K562 (cell line): ENCODE data around the gene TRIP12. TPM values are rescaled to one million over a fixed set of nuclear protein-coding genes. Genes with fewer than 3 reads are reported as not detected.
A peak's percentile ranks its signal among the peaks of the same experiment; 100 is the strongest.

Experiments used
- ATAC-seq: fragments of 200-7000 bp; cut with Tn5 transposase; 3 replicates; pipeline ENCODE4 v1.9.1; 2020; ENCODE audit warnings: moderate library complexity
- BruUV-seq: library from RNA; stranded (reverse); fragments of 400-500 nt; replicated peaks from 2 replicates; lab custom pipeline; 2021; lab: Mats Ljungman, UMichigan
- CTCF ChIA-PET: fragments of 300-600 bp; formaldehyde crosslinking; extraction: SDS; loops from one replicate; lab custom pipeline; 2021; ENCODE audit warnings: low intra/inter-chr PET ratio; lab: Yijun Ruan, JAX
- POLR2A ChIA-PET: fragments of 300-600, 350-650 bp; sonication (Branson Sonifier 250); formaldehyde crosslinking; extraction: SDS; loops from one replicate; lab custom pipeline; 2021; ENCODE audit warnings: antibody characterized with exemption, inconsistent platforms; lab: Yijun Ruan, JAX
- DNase-seq, 4 experiments: peaks; one replicate each; pipeline versions ENCODE4 v3.0.0 to v3.0.0-alpha.2; 2011 to 2018; ENCODE audit warnings: low spot score in 3 of 4, mixed read lengths in 3 of 4; ENCODE audit errors: extremely low read depth in 1 of 4
- FAIRE-seq: peaks from 2 replicates; lab custom pipeline; 2011; peaks lifted over from hg19 to GRCh38; lab: Jason Lieb, UNC
- H2AFZ ChIP-seq: 2 replicates; pipeline ENCODE4 v1.6.0; 2011; ENCODE audit warnings: low read depth, low read length, control low read depth, inconsistent platforms
- H3K27ac ChIP-seq: fragments of 200-600 bp; 3 replicates; pipeline ENCODE4 v1.8.0; 2011; ENCODE audit warnings: low read depth, mild to moderate bottlenecking, control low read depth, inconsistent platforms, low read length, moderate library complexity, mixed read lengths; ENCODE audit errors: extremely low read depth
- H3K27me3 ChIP-seq, 2 experiments: fragments of 300-600 bp in 1 of 2; 2 replicates in 1 of 2; 3 replicates in 1 of 2; pipeline versions ENCODE4 v1.6.0 to v1.8.0; 2011; ENCODE audit warnings: inconsistent platforms in 2 of 2, low read length in 2 of 2, mild to moderate bottlenecking in 1 of 2, mixed read lengths in 1 of 2, moderate library complexity in 1 of 2; ENCODE audit not compliant: control insufficient read depth in 2 of 2, insufficient read depth in 2 of 2
- H3K36me3 ChIP-seq: fragments of 300-600 bp; 3 replicates; pipeline ENCODE4 v1.8.0; 2011; ENCODE audit warnings: mild to moderate bottlenecking, low read length, inconsistent platforms; ENCODE audit not compliant: control insufficient read depth, insufficient read depth
- H3K4me1 ChIP-seq, 2 experiments: fragments of 200-600 bp in 1 of 2; replicated peaks in 1 of 2; 2 replicates in 1 of 2; 3 replicates in 1 of 2; pipeline versions ENCODE4 v1.5.1 to v1.8.0; 2011; ENCODE audit warnings: inconsistent platforms in 2 of 2, low read length in 2 of 2, mild to moderate bottlenecking in 1 of 2, mixed read lengths in 1 of 2, moderate library complexity in 1 of 2; ENCODE audit not compliant: control insufficient read depth in 2 of 2, insufficient read depth in 2 of 2
- H3K4me2 ChIP-seq: 2 replicates; pipeline ENCODE4 v1.6.1; 2011; ENCODE audit warnings: low read length, control low read depth, inconsistent platforms, mixed read lengths; ENCODE audit not compliant: insufficient read depth
- H3K4me3 ChIP-seq: fragments of 200-600 bp; sonication (generic), shearing (Covaris generic); 2 replicates; pipeline ENCODE4 v1.5.1; 2016; ENCODE audit warnings: control low read depth, inconsistent platforms
- H3K79me2 ChIP-seq: fragments of 200-600 bp; 3 replicates; pipeline ENCODE4 v1.8.0; 2011; ENCODE audit warnings: low read length, inconsistent platforms; ENCODE audit not compliant: control insufficient read depth, insufficient read depth
- H3K9ac ChIP-seq, 2 experiments: 2 replicates each; pipeline versions ENCODE4 v1.6.0 to v1.6.1; 2011; ENCODE audit warnings: low read depth in 2 of 2, low read length in 2 of 2, control low read depth in 1 of 2, inconsistent platforms in 1 of 2, mild to moderate bottlenecking in 1 of 2, mixed read lengths in 1 of 2; ENCODE audit not compliant: insufficient read depth in 1 of 2
- H3K9me1 ChIP-seq: one replicate; pipeline ENCODE4 v1.6.0; 2011; ENCODE audit warnings: inconsistent platforms, mild to moderate bottlenecking, low read length, moderate library complexity; ENCODE audit not compliant: control insufficient read depth, insufficient read depth
- H3K9me3 ChIP-seq: replicated peaks from 2 replicates; pipeline ENCODE4 v1.5.1; 2011; ENCODE audit warnings: low read depth, low read length, inconsistent platforms; ENCODE audit not compliant: control insufficient read depth, insufficient read depth
- H4K20me1 ChIP-seq: replicated peaks from 2 replicates; pipeline ENCODE4 v1.6.1; 2011; ENCODE audit warnings: low read length, inconsistent platforms, mixed read lengths; ENCODE audit not compliant: control insufficient read depth, insufficient read depth
- DACH1 ChIP-seq: fragments of 450-650 bp; IDR thresholded peaks from 2 replicates; pipeline ENCODE4 v1.6.1; 2018; ENCODE audit not compliant: partially characterized antibody
- ESRRB ChIP-seq: fragments of 250-450 bp; sonication (Bioruptor Pico); IDR thresholded peaks from 2 replicates; pipeline ENCODE4 v1.5.0; 2020; ENCODE audit warnings: mild to moderate bottlenecking, moderate library complexity, borderline replicate concordance
- HEY1 ChIP-seq: fragments of 250-450 bp; sonication (Bioruptor Pico); IDR thresholded peaks from 2 replicates; pipeline ENCODE4 v1.5.0; 2020; ENCODE audit warnings: mild to moderate bottlenecking, moderate library complexity, borderline replicate concordance
- SP1 ChIP-seq: sonication (generic); formaldehyde crosslinking; IDR thresholded peaks from 2 replicates; pipeline ENCODE4 v1.8.1; 2022; ENCODE audit warnings: mild to moderate bottlenecking, missing genetic modification reagents
- SREBF1 ChIP-seq: fragments of 150-350 bp; IDR thresholded peaks from 2 replicates; pipeline ENCODE4 v1.6.1; 2014; ENCODE audit warnings: antibody characterized with exemption, low read depth, low read length, borderline replicate concordance
- SRSF7 ChIP-seq: fragments of 200-400 bp; formaldehyde crosslinking; optimal IDR thresholded peaks from 2 replicates; pipeline ENCODE3; 2017; ENCODE audit warnings: mild to moderate bottlenecking, low read depth, low read length
- WGBS: fragments of 100-300 bp; shearing (Covaris generic); methylation state at CpG from one replicate; pipeline ENCODE4 v1.1.6; 2016; ENCODE audit warnings: low coverage, mixed read lengths; ENCODE audit not compliant: insufficient coverage; ENCODE audit errors: missing lambda C conversion rate; 5-methylcytosine and 5-hydroxymethylcytosine counted together
- in situ Hi-C: fragments of 300-500 bp; cut with MboI; formaldehyde crosslinking; loops from 4 replicates; pipeline ENCODE4 v1.15.0; 2018; ENCODE audit warnings: inconsistent platforms, mixed read lengths
- intact Hi-C: fragments of 100-400 bp; cut with micrococcal nuclease; formaldehyde crosslinking; loops from 2 replicates; pipeline ENCODE4 v1.14.2; 2022
- polyA plus RNA-seq, 8 experiments: library from polyadenylated mRNA; depleted of rRNA in 4 of 8; stranded (reverse) in 5 of 8; unstranded in 3 of 8; fragments of >200 nt; fragmentation: Nextera tagmentation in 2 of 8; fragmentation: Illumina TruSeq in 1 of 8; extraction: Ambion mirVana in 2 of 8; extraction: Trizol in 1 of 8; gene quantifications; 2 replicates each; pipeline versions ENCODE4 v1.2.1 to v1.2.3, GENCODE V29; 2011 to 2014; ENCODE audit warnings: inconsistent platforms in 1 of 8, missing spikeins in 1 of 8
- total RNA-seq, 7 experiments: library from RNA; depleted of rRNA in 6 of 7; stranded (reverse); fragments of >200 nt in 6 of 7; fragmentation: Illumina TruSeq in 2 of 7; extraction: Trizol in 2 of 7; gene quantifications; 2 replicates each; pipeline versions ENCODE4 v1.2.1 to v1.2.3, GENCODE V29; 2011 to 2021; ENCODE audit warnings: low replicate concordance in 1 of 7
- TF ChIP-seq, protein P1 (sequence below): fragments of 250-450 bp; sonication (Bioruptor Pico); IDR thresholded peaks from 2 replicates; pipeline ENCODE4 v1.4.0; 2020; ENCODE audit warnings: mild to moderate bottlenecking, moderate library complexity
- TF ChIP-seq, protein P2 (sequence below): sonication (generic); formaldehyde crosslinking; IDR thresholded peaks from 2 replicates; pipeline ENCODE4 v1.8.0; 2023; ENCODE audit warnings: missing genetic modification reagents, mild to moderate bottlenecking, borderline replicate concordance
- TF ChIP-seq, protein P3 (sequence below): fragments of 450-650 bp; IDR thresholded peaks from one replicate; pipeline ENCODE4 v1.6.1; 2018; ENCODE audit warnings: mild to moderate bottlenecking, moderate library complexity; ENCODE audit not compliant: partially characterized antibody

TRIP12 gene
- total and polyA plus RNA-seq, 9 of the 15 experiments (the other 6 are each of a cell fraction or from before 2014, with no cell fraction given): 15.2 to 131 (median 80.1) TPM

DNA sequence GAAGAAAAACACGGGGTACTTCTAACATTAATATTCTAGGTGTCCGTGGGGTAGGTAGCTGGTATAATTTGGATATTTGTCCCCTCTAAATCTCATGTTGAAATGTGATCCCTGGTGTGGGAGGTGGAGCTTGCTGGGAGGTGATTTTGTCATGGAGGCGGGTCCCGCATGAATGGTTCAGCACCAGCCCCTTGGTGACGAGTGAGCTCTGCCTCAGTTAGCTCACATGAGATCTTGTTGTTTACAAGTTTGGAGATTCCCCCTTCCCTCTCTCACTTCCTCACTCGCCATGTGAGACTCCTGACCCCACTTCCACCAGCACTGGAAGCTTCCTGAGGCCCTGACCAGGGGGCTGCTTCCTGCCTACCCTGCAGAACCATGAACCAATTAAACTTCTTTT lies 172.0 kb downstream of the TRIP12 start:
- Histone ChIP-seq H3K9me3 (no peaks in the 10 kb centered on the region), H2AFZ (0 out of 2 replicates have a peak overlapping the region, but pooled peaks have one; percentile 40), H3K27ac (no peak overlapping the region), H3K27me3 (no peaks in the 10 kb centered on the region), H3K9me1 (no peaks in the 10 kb centered on the region), H4K20me1 (no peaks in the 10 kb centered on the region), H3K4me1 (no peaks in the 10 kb centered on the region; a peak in 2 of 5 replicates), H3K36me3 (no peaks in the 10 kb centered on the region), H3K4me3 (no peak overlapping the region), H3K4me2 (no peak overlapping the region), H3K79me2 (no peaks in the 10 kb centered on the region), H3K9ac (no peak overlapping the region)
- FAIRE-seq (no peak), ATAC-seq (peak; percentile 72), DNase-seq (no peak)
- intact Hi-C loops (no loop called here), in situ Hi-C loops (no loop called here)
- ChIA-PET POLR2A (no interaction called here), CTCF (no interaction called here)
- BruUV-seq: no TSS peak
- 10% methylated on average over 4 of the region's 6 CpGs for WGBS
- TF ChIP-seq ESRRB (CRISPR knock-in tag) (no peak), SRSF7 (no peak), DACH1 (no peak), SREBF1 (no peak), HEY1 (no peak), SP1 (CRISPR knock-in tag) (no peak)
- TF ChIP-seq, protein P1, sequence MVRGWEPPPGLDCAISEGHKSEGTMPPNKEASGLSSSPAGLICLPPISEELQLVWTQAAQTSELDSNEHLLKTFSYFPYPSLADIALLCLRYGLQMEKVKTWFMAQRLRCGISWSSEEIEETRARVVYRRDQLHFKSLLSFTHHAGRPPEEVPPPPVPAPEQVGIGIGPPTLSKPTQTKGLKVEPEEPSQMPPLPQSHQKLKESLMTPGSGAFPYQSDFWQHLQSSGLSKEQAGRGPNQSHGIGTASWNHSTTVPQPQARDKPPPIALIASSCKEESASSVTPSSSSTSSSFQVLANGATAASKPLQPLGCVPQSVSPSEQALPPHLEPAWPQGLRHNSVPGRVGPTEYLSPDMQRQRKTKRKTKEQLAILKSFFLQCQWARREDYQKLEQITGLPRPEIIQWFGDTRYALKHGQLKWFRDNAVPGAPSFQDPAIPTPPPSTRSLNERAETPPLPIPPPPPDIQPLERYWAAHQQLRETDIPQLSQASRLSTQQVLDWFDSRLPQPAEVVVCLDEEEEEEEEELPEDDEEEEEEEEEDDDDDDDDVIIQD (CRISPR knock-in tag): no peak
- TF ChIP-seq, protein P2, sequence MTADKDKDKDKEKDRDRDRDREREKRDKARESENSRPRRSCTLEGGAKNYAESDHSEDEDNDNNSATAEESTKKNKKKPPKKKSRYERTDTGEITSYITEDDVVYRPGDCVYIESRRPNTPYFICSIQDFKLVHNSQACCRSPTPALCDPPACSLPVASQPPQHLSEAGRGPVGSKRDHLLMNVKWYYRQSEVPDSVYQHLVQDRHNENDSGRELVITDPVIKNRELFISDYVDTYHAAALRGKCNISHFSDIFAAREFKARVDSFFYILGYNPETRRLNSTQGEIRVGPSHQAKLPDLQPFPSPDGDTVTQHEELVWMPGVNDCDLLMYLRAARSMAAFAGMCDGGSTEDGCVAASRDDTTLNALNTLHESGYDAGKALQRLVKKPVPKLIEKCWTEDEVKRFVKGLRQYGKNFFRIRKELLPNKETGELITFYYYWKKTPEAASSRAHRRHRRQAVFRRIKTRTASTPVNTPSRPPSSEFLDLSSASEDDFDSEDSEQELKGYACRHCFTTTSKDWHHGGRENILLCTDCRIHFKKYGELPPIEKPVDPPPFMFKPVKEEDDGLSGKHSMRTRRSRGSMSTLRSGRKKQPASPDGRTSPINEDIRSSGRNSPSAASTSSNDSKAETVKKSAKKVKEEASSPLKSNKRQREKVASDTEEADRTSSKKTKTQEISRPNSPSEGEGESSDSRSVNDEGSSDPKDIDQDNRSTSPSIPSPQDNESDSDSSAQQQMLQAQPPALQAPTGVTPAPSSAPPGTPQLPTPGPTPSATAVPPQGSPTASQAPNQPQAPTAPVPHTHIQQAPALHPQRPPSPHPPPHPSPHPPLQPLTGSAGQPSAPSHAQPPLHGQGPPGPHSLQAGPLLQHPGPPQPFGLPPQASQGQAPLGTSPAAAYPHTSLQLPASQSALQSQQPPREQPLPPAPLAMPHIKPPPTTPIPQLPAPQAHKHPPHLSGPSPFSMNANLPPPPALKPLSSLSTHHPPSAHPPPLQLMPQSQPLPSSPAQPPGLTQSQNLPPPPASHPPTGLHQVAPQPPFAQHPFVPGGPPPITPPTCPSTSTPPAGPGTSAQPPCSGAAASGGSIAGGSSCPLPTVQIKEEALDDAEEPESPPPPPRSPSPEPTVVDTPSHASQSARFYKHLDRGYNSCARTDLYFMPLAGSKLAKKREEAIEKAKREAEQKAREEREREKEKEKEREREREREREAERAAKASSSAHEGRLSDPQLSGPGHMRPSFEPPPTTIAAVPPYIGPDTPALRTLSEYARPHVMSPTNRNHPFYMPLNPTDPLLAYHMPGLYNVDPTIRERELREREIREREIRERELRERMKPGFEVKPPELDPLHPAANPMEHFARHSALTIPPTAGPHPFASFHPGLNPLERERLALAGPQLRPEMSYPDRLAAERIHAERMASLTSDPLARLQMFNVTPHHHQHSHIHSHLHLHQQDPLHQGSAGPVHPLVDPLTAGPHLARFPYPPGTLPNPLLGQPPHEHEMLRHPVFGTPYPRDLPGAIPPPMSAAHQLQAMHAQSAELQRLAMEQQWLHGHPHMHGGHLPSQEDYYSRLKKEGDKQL (CRISPR knock-in tag): no peak
- TF ChIP-seq, protein P3, sequence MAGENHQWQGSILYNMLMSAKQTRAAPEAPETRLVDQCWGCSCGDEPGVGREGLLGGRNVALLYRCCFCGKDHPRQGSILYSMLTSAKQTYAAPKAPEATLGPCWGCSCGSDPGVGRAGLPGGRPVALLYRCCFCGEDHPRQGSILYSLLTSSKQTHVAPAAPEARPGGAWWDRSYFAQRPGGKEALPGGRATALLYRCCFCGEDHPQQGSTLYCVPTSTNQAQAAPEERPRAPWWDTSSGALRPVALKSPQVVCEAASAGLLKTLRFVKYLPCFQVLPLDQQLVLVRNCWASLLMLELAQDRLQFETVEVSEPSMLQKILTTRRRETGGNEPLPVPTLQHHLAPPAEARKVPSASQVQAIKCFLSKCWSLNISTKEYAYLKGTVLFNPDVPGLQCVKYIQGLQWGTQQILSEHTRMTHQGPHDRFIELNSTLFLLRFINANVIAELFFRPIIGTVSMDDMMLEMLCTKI: no peak
